K562 (cell line): ENCODE results near the gene SLC9C2. TPM values are rescaled to one million over a fixed set of nuclear protein-coding genes. Genes with fewer than 3 reads are reported as not detected.

Source experiments
- ATAC-seq: fragments of 200-7000 bp; cut with Tn5 transposase; 3 replicates; pipeline ENCODE4 v1.9.1; 2020; ENCODE audit warnings: moderate library complexity
- BruUV-seq: library from RNA; stranded (reverse); fragments of 400-500 nt; replicated peaks from 2 replicates; lab custom pipeline; 2021; lab: Mats Ljungman, UMichigan
- CTCF ChIA-PET: fragments of 300-600 bp; formaldehyde crosslinking; extraction: SDS; loops from one replicate; lab custom pipeline; 2021; ENCODE audit warnings: low intra/inter-chr PET ratio; lab: Yijun Ruan, JAX
- POLR2A ChIA-PET: fragments of 300-600, 350-650 bp; sonication (Branson Sonifier 250); formaldehyde crosslinking; extraction: SDS; loops from one replicate; lab custom pipeline; 2021; ENCODE audit warnings: antibody characterized with exemption, inconsistent platforms; lab: Yijun Ruan, JAX
- DNase-seq, 4 experiments: peaks; one replicate each; pipeline versions ENCODE4 v3.0.0 to v3.0.0-alpha.2; 2011 to 2018; ENCODE audit warnings: low spot score in 3 of 4, mixed read lengths in 3 of 4; ENCODE audit errors: extremely low read depth in 1 of 4
- FAIRE-seq: peaks from 2 replicates; lab custom pipeline; 2011; peaks lifted over from hg19 to GRCh38; lab: Jason Lieb, UNC
- H2AFZ ChIP-seq: 2 replicates; pipeline ENCODE4 v1.6.0; 2011; ENCODE audit warnings: low read depth, low read length, control low read depth, inconsistent platforms
- H3K27ac ChIP-seq: fragments of 200-600 bp; 3 replicates; pipeline ENCODE4 v1.8.0; 2011; ENCODE audit warnings: low read depth, mild to moderate bottlenecking, control low read depth, inconsistent platforms, low read length, moderate library complexity, mixed read lengths; ENCODE audit errors: extremely low read depth
- H3K27me3 ChIP-seq, 2 experiments: fragments of 300-600 bp in 1 of 2; 2 replicates in 1 of 2; 3 replicates in 1 of 2; pipeline versions ENCODE4 v1.6.0 to v1.8.0; 2011; ENCODE audit warnings: inconsistent platforms in 2 of 2, low read length in 2 of 2, mild to moderate bottlenecking in 1 of 2, mixed read lengths in 1 of 2, moderate library complexity in 1 of 2; ENCODE audit not compliant: control insufficient read depth in 2 of 2, insufficient read depth in 2 of 2
- H3K36me3 ChIP-seq: fragments of 300-600 bp; 3 replicates; pipeline ENCODE4 v1.8.0; 2011; ENCODE audit warnings: mild to moderate bottlenecking, low read length, inconsistent platforms; ENCODE audit not compliant: control insufficient read depth, insufficient read depth
- H3K4me1 ChIP-seq, 2 experiments: fragments of 200-600 bp in 1 of 2; replicated peaks in 1 of 2; 2 replicates in 1 of 2; 3 replicates in 1 of 2; pipeline versions ENCODE4 v1.5.1 to v1.8.0; 2011; ENCODE audit warnings: inconsistent platforms in 2 of 2, low read length in 2 of 2, mild to moderate bottlenecking in 1 of 2, mixed read lengths in 1 of 2, moderate library complexity in 1 of 2; ENCODE audit not compliant: control insufficient read depth in 2 of 2, insufficient read depth in 2 of 2
- H3K4me2 ChIP-seq: 2 replicates; pipeline ENCODE4 v1.6.1; 2011; ENCODE audit warnings: low read length, control low read depth, inconsistent platforms, mixed read lengths; ENCODE audit not compliant: insufficient read depth
- H3K4me3 ChIP-seq: fragments of 200-600 bp; sonication (generic), shearing (Covaris generic); 2 replicates; pipeline ENCODE4 v1.5.1; 2016; ENCODE audit warnings: control low read depth, inconsistent platforms
- H3K79me2 ChIP-seq: fragments of 200-600 bp; 3 replicates; pipeline ENCODE4 v1.8.0; 2011; ENCODE audit warnings: low read length, inconsistent platforms; ENCODE audit not compliant: control insufficient read depth, insufficient read depth
- H3K9ac ChIP-seq, 2 experiments: 2 replicates each; pipeline versions ENCODE4 v1.6.0 to v1.6.1; 2011; ENCODE audit warnings: low read depth in 2 of 2, low read length in 2 of 2, control low read depth in 1 of 2, inconsistent platforms in 1 of 2, mild to moderate bottlenecking in 1 of 2, mixed read lengths in 1 of 2; ENCODE audit not compliant: insufficient read depth in 1 of 2
- H3K9me1 ChIP-seq: one replicate; pipeline ENCODE4 v1.6.0; 2011; ENCODE audit warnings: inconsistent platforms, mild to moderate bottlenecking, low read length, moderate library complexity; ENCODE audit not compliant: control insufficient read depth, insufficient read depth
- H3K9me3 ChIP-seq: replicated peaks from 2 replicates; pipeline ENCODE4 v1.5.1; 2011; ENCODE audit warnings: low read depth, low read length, inconsistent platforms; ENCODE audit not compliant: control insufficient read depth, insufficient read depth
- H4K20me1 ChIP-seq: replicated peaks from 2 replicates; pipeline ENCODE4 v1.6.1; 2011; ENCODE audit warnings: low read length, inconsistent platforms, mixed read lengths; ENCODE audit not compliant: control insufficient read depth, insufficient read depth
- ARID1B ChIP-seq: fragments of 450-650 bp; IDR thresholded peaks from 2 replicates; pipeline ENCODE4 v1.6.1; 2016; ENCODE audit warnings: antibody characterized with exemption, mild to moderate bottlenecking, inconsistent platforms
- BMI1 ChIP-seq: fragments of 150-350 bp; IDR thresholded peaks from 2 replicates; pipeline ENCODE4 v1.6.1; 2014; ENCODE audit warnings: low read length
- CBX3 ChIP-seq, 2 experiments: IDR thresholded peaks; 1 replicate in 1 of 2; 2 replicates in 1 of 2; pipeline ENCODE4 v1.6.1; 2012; ENCODE audit warnings: inconsistent platforms in 2 of 2, low read length in 2 of 2, borderline replicate concordance in 1 of 2, control low read depth in 1 of 2
- ERF ChIP-seq: fragments of 450-650 bp; formaldehyde crosslinking; IDR thresholded peaks from 2 replicates; pipeline ENCODE4 v1.4.0; 2020; ENCODE audit warnings: mild to moderate bottlenecking, mixed read lengths
- ESRRB ChIP-seq: fragments of 250-450 bp; sonication (Bioruptor Pico); IDR thresholded peaks from 2 replicates; pipeline ENCODE4 v1.5.0; 2020; ENCODE audit warnings: mild to moderate bottlenecking, moderate library complexity, borderline replicate concordance
- FOXM1 ChIP-seq, 2 experiments: fragments of 450-650 bp in 1 of 2; sonication (generic) in 1 of 2; formaldehyde crosslinking in 1 of 2; IDR thresholded peaks; 2 replicates each; pipeline versions ENCODE4 v1.6.1 to v1.9.0; 2017 to 2022; ENCODE audit warnings: low read depth in 2 of 2, mild to moderate bottlenecking in 2 of 2, missing genetic modification reagents in 1 of 2, moderate library complexity in 1 of 2
- HDAC8 ChIP-seq: fragments of 450-650 bp; IDR thresholded peaks from 2 replicates; pipeline ENCODE4 v1.6.1; 2016; ENCODE audit warnings: mild to moderate bottlenecking, missing genetic modification characterization, moderate library complexity, missing compliant biosample characterization
- HES1 ChIP-seq: fragments of 450-650 bp; IDR thresholded peaks from 2 replicates; pipeline ENCODE4 v1.6.1; 2016; ENCODE audit warnings: low read depth, mild to moderate bottlenecking, moderate library complexity
- HNRNPK ChIP-seq: fragments of 200-400 bp; formaldehyde crosslinking; IDR thresholded peaks from one replicate; pipeline ENCODE4 v1.6.1; 2018; ENCODE audit warnings: mild to moderate bottlenecking, low read depth, low read length; ENCODE audit not compliant: poor library complexity, severe bottlenecking
- KDM4B ChIP-seq, 2 experiments: fragments of 450-650 bp in 1 of 2; sonication (generic) in 1 of 2; IDR thresholded peaks; 2 replicates each; pipeline ENCODE4 v1.6.1; 2016 to 2017; ENCODE audit warnings: borderline replicate concordance in 2 of 2, antibody characterized with exemption in 1 of 2, low read depth in 1 of 2, mild to moderate bottlenecking in 1 of 2
- KLF6 ChIP-seq: fragments of 250-450 bp; sonication (Bioruptor Pico); IDR thresholded peaks from 2 replicates; pipeline ENCODE4 v1.4.0; 2020; ENCODE audit warnings: mild to moderate bottlenecking, moderate library complexity, borderline replicate concordance
- L3MBTL2 ChIP-seq: fragments of 450-650 bp; IDR thresholded peaks from 2 replicates; pipeline ENCODE4 v1.6.1; 2016; ENCODE audit warnings: mild to moderate bottlenecking, moderate library complexity
- NBN ChIP-seq: fragments of 450-650 bp; IDR thresholded peaks from 2 replicates; pipeline ENCODE4 v1.6.1; 2016; ENCODE audit warnings: low read depth, mild to moderate bottlenecking
- PHTF2 ChIP-seq: fragments of 250-450 bp; sonication (Bioruptor Pico); IDR thresholded peaks from 2 replicates; pipeline ENCODE4 v1.5.0; 2021; ENCODE audit warnings: mild to moderate bottlenecking
- RAD51 ChIP-seq: fragments of 450-650 bp; IDR thresholded peaks from 2 replicates; pipeline ENCODE4 v1.7.1; 2016; ENCODE audit warnings: low read depth, mild to moderate bottlenecking, borderline replicate concordance
- SREBF1 ChIP-seq: fragments of 150-350 bp; IDR thresholded peaks from 2 replicates; pipeline ENCODE4 v1.6.1; 2014; ENCODE audit warnings: antibody characterized with exemption, low read depth, low read length, borderline replicate concordance
- TEAD1 ChIP-seq, 2 experiments: fragments of 450-650 bp in 1 of 2; sonication (generic) in 1 of 2; formaldehyde crosslinking; IDR thresholded peaks; 2 replicates each; pipeline versions ENCODE4 v1.4.0 to v1.8.0; 2020 to 2022; ENCODE audit warnings: mild to moderate bottlenecking in 2 of 2, missing genetic modification reagents in 1 of 2
- ZEB2 ChIP-seq: fragments of 450-650 bp; IDR thresholded peaks from 2 replicates; pipeline ENCODE4 v1.6.1; 2016
- ZNF134 ChIP-seq: fragments of 250-450 bp; sonication (Bioruptor Pico); conservative IDR thresholded peaks from 2 replicates; pipeline ENCODE4 v1.4.0; 2020
- WGBS: fragments of 100-300 bp; shearing (Covaris generic); methylation state at CpG from one replicate; pipeline ENCODE4 v1.1.6; 2016; ENCODE audit warnings: low coverage, mixed read lengths; ENCODE audit not compliant: insufficient coverage; ENCODE audit errors: missing lambda C conversion rate; 5-methylcytosine and 5-hydroxymethylcytosine counted together
- in situ Hi-C: fragments of 300-500 bp; cut with MboI; formaldehyde crosslinking; loops from 4 replicates; pipeline ENCODE4 v1.15.0; 2018; ENCODE audit warnings: inconsistent platforms, mixed read lengths
- intact Hi-C: fragments of 100-400 bp; cut with micrococcal nuclease; formaldehyde crosslinking; loops from 2 replicates; pipeline ENCODE4 v1.14.2; 2022
- polyA plus RNA-seq, 8 experiments: library from polyadenylated mRNA; depleted of rRNA in 4 of 8; stranded (reverse) in 5 of 8; unstranded in 3 of 8; fragments of >200 nt; fragmentation: Nextera tagmentation in 2 of 8; fragmentation: Illumina TruSeq in 1 of 8; extraction: Ambion mirVana in 2 of 8; extraction: Trizol in 1 of 8; gene quantifications; 2 replicates each; pipeline versions ENCODE4 v1.2.1 to v1.2.3, GENCODE V29; 2011 to 2014; ENCODE audit warnings: inconsistent platforms in 1 of 8, missing spikeins in 1 of 8
- total RNA-seq, 7 experiments: library from RNA; depleted of rRNA in 6 of 7; stranded (reverse); fragments of >200 nt in 6 of 7; fragmentation: Illumina TruSeq in 2 of 7; extraction: Trizol in 2 of 7; gene quantifications; 2 replicates each; pipeline versions ENCODE4 v1.2.1 to v1.2.3, GENCODE V29; 2011 to 2021; ENCODE audit warnings: low replicate concordance in 1 of 7
- TF ChIP-seq, protein P1 (sequence below): fragments of 450-650 bp; IDR thresholded peaks from 2 replicates; pipeline ENCODE4 v1.6.1; 2016; ENCODE audit warnings: mild to moderate bottlenecking

Gene SLC9C2
- total and polyA plus RNA-seq, 9 of the 15 experiments (the other 6 are each of a cell fraction or from before 2014, with no cell fraction given): 0.11 to 0.22 (median 0.15) TPM; not detected in 5

DNA sequence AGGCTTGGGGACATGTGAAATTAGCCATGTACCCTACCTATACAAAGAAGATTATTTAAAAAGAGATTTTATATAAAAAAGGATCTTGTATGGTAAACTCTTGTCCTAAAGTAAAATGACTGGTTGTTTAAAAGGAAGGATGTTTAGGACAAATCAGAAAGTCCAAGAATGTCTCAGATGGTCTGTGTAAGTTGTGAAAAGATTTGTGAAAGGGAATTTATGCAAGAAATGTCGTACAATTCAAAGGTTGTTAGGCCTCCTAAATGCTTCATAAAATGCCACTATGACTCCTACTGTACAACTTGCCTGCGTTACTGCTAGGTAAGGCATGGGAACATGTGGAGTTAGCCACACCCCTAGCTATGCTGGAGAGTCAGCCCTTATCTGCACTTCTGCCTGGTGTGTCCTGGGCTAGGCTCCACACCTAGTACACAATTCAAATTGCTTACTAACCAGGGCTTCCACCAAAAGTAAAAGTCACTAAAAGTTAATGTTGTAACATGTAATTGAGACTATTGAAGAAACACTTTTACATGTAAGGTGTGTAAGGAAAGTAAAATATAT lies 106.0 kb downstream of the SLC9C2 start:
- 0% methylated on average over 2 of the region's 2 CpGs for WGBS
- H3K27me3 ChIP-seq: no peaks in the 10 kb centered on the region
- no peaks in the 10 kb centered on the region for H3K36me3 ChIP-seq
- no peaks in the 10 kb centered on the region; the same call in none of the 2 replicates for H3K9me3 ChIP-seq
- ATAC-seq: peak; percentile 96
- H3K9me1 ChIP-seq: no peaks in the 10 kb centered on the region
- BruUV-seq: no TSS peak
- ChIA-PET POLR2A (interaction anchor here (1.0 to 1.9 kb wide), 3 partner anchors 9 to 19 kb away, joined by 4 to 8 read pairs (median 5); partner anchors contain the start of gene PRDX6), CTCF (no interaction called here)
- H3K79me2 ChIP-seq: no peaks in the 10 kb centered on the region
- H3K27ac ChIP-seq: peak overlapping the region; percentile 8; the same call in 1 of the 3 replicates
- DNase-seq: peak in 2 of 4 experiments; percentile 42 to 87
- H4K20me1 ChIP-seq: no peaks in the 10 kb centered on the region
- intact Hi-C loops: no loop called here
- no peak overlapping the region for H3K4me3 ChIP-seq
- FAIRE-seq: peak; percentile 96
- peaks cover 0 to 4% of the 10 kb centered on the region in 2 experiments; a peak in 1 of 5 replicates for H3K4me1 ChIP-seq
- peak overlapping the region; percentile 72 for H2AFZ ChIP-seq
- H3K9ac ChIP-seq: no peak overlapping the region; a peak in 1 of 4 replicates
- in situ Hi-C loops: no loop called here
- H3K4me2 ChIP-seq: no peak overlapping the region
- TF ChIP-seq L3MBTL2: peak; percentile 45
- peak in 1 of 2 experiments; percentile 52; a peak in 1 of 4 replicates for TF ChIP-seq TEAD1 (CRISPR knock-in tag; IDR thresholded peaks at IDR 0.05)
- TF ChIP-seq, protein P1, sequence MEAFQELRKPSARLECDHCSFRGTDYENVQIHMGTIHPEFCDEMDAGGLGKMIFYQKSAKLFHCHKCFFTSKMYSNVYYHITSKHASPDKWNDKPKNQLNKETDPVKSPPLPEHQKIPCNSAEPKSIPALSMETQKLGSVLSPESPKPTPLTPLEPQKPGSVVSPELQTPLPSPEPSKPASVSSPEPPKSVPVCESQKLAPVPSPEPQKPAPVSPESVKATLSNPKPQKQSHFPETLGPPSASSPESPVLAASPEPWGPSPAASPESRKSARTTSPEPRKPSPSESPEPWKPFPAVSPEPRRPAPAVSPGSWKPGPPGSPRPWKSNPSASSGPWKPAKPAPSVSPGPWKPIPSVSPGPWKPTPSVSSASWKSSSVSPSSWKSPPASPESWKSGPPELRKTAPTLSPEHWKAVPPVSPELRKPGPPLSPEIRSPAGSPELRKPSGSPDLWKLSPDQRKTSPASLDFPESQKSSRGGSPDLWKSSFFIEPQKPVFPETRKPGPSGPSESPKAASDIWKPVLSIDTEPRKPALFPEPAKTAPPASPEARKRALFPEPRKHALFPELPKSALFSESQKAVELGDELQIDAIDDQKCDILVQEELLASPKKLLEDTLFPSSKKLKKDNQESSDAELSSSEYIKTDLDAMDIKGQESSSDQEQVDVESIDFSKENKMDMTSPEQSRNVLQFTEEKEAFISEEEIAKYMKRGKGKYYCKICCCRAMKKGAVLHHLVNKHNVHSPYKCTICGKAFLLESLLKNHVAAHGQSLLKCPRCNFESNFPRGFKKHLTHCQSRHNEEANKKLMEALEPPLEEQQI: 0 out of 2 replicates have a peak, but pooled peaks have one; percentile 30
- TF ChIP-seq RAD51: 0 out of 2 replicates have a peak, but pooled peaks have one; percentile 23
- TF ChIP-seq KLF6 (CRISPR knock-in tag): no peak
- no peak for TF ChIP-seq SREBF1
- TF ChIP-seq ESRRB: no peak
- no peak for TF ChIP-seq HDAC8 (tag)
- no peak for TF ChIP-seq BMI1
- TF ChIP-seq ERF (CRISPR knock-in tag): 0 out of 2 replicates have a peak, but pooled peaks have one; percentile 10
- 0 out of 2 replicates have a peak, but pooled peaks have one; percentile 33 for TF ChIP-seq NBN
- peak in 1 of 2 experiments; percentile 92; a peak in 2 of 3 replicates for TF ChIP-seq CBX3 (IDR thresholded peaks at IDR 0.05; ENCODE audit: borderline replicate concordance in 1 of 2, low read length in 2 of 2)
- 0 out of 2 replicates have a peak, but pooled peaks have one; percentile 9 for TF ChIP-seq ZNF134 (CRISPR knock-in tag)
- TF ChIP-seq ZEB2: no peak
- no peak for TF ChIP-seq PHTF2 (CRISPR knock-in tag)
- no peak for TF ChIP-seq HNRNPK
- TF ChIP-seq FOXM1 (IDR thresholded peaks at IDR 0.05; ENCODE audit: low read depth): no peak
- no peak for TF ChIP-seq FOXM1 (CRISPR knock-in tag; IDR thresholded peaks at IDR 0.05; ENCODE audit: low read depth)
- TF ChIP-seq KDM4B (IDR thresholded peaks at IDR 0.05; ENCODE audit: borderline replicate concordance in 2 of 2, low read depth in 1 of 2): no peak
- TF ChIP-seq ARID1B: peak; percentile 49
- TF ChIP-seq HES1: no peak
